DND-41 (cell line): ENCODE results near the gene GPALPP1.

Experiments used
- CTCF ChIP-seq: IDR thresholded peaks from 2 replicates; pipeline ENCODE4 v1.5.1; 2012; ENCODE audit warnings: borderline replicate concordance, low read length, moderate library complexity, mild to moderate bottlenecking; ENCODE audit not compliant: poor library complexity, severe bottlenecking; ENCODE audit errors: extremely low read depth
- EZH2 ChIP-seq: IDR thresholded peaks from 3 replicates; pipeline ENCODE4 v1.6.1; 2012; ENCODE audit warnings: borderline replicate concordance, low read depth, mild to moderate bottlenecking, moderate library complexity, low read length, inconsistent platforms; ENCODE audit not compliant: severe bottlenecking

DNA sequence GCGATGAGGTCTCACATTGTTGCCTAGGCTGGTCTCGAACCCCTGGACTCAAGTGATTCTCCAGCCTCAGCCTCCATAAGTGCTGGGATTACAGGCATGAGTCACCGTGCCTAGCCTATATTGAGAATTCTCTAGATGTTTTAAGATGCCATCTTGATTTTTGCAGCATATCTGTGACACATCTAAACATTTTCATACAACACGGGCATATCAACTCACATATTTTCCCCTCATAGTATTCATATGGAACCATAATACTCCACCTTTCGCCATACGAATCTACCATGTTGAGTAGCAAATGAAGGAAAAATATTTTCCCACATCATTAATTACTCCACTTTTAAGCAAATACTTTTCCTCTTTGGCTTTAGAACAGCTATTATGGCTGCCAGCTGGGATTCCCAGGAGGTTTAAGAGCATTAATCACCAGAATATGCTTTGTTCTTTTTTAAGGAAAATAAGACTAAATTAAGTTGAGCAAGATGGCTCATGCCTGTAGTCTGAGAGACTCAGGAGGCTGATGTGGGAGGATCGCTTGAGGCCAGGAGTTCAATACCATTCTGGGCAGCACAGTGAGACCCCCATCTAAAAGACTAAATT, 74.0 kb downstream of the GPALPP1 start:
- no peak for TF ChIP-seq EZH2
- no peak for TF ChIP-seq CTCF
